Activated CD8-positive, alpha-beta memory T cell treated with anti-CD3 and anti-CD28 coated beads for 1 hour (primary cell): ENCODE results near the gene SNX22.

ENCODE experiments used
- DNase-seq, 2 donors: peaks; one replicate each; pipeline ENCODE4 v3.0.0-alpha.2; 2020; ENCODE audit warnings: low read depth in 1 of 2; ENCODE audit errors: extremely low read depth in 1 of 2

SNX22 gene

GRCh38 chr15:64133623-64134344, 17.7 kb upstream of the SNX22 start:
- DNase-seq: no peak

- no peak for DNase-seq
These were observed 17.1 kb upstream of the SNX22 start for GRCh38 chr15:64134345-64134829.

- no peak for DNase-seq
These were observed 15.2 kb upstream of the SNX22 start for GRCh38 chr15:64136347-64136746.

- DNase-seq: no peak
These were observed 14.2 kb upstream of the SNX22 start for GRCh38 chr15:64137226-64137833.

GRCh38 chr15:64138331-64138941, 13.1 kb upstream of the SNX22 start:
- no peak for DNase-seq

- no peak for DNase-seq
These were observed 9.6 kb upstream of the SNX22 start for GRCh38 chr15:64141798-64142512.

- DNase-seq: no peak
These were observed 8.3 kb upstream of the SNX22 start for GRCh38 chr15:64143276-64143675.

GRCh38 chr15:64144192-64144564, 7.4 kb upstream of the SNX22 start:
- no peak for DNase-seq

GRCh38 chr15:64144565-64145281, 6.8 kb upstream of the SNX22 start:
- DNase-seq: no peak

GRCh38 chr15:64146041-64146440, 5.5 kb upstream of the SNX22 start:
- no peak for DNase-seq

- no peak for DNase-seq
These were observed 5.0 kb upstream of the SNX22 start for GRCh38 chr15:64146520-64146884.

- DNase-seq: no peak
These were observed 4.4 kb upstream of the SNX22 start for GRCh38 chr15:64146885-64147681.

- no peak for DNase-seq
These were observed 3.4 kb upstream of the SNX22 start for GRCh38 chr15:64148168-64148567.

GRCh38 chr15:64148581-64148980, 3.0 kb upstream of the SNX22 start:
- no peak for DNase-seq

GRCh38 chr15:64149424-64149823, 2.1 kb upstream of the SNX22 start:
- no peak for DNase-seq

GRCh38 chr15:64149893-64150578, 1.5 kb upstream of the SNX22 start:
- no peak for DNase-seq

GRCh38 chr15:64152507-64153387, 1.2 kb downstream of the SNX22 start:
- no peak for DNase-seq

- peak; percentile 72 to 88 for DNase-seq
These were observed 2.2 kb downstream of the SNX22 start for GRCh38 chr15:64153480-64154367.
